GM19351 (cell line): ENCODE data around the gene GALNT17.

ENCODE experiments used
- ATAC-seq: cut with Tn5 transposase; IDR thresholded peaks from one replicate; pipeline ENCODE4 v1.9.1; 2021; ENCODE audit warnings: mild to moderate bottlenecking, moderate library complexity; ENCODE audit not compliant: unreplicated experiment

Gene GALNT17

GRCh38 chr7:71278257-71278656 is 146.3 kb downstream of the GALNT17 start:
- no peak for ATAC-seq

- no peak for ATAC-seq
Measured at GRCh38 chr7:71281261-71281660, 149.3 kb downstream of the GALNT17 start.

- ATAC-seq, result no peak
Measured at GRCh38 chr7:71283802-71284201, 151.9 kb downstream of the GALNT17 start.

GRCh38 chr7:71285571-71286145 is 153.7 kb downstream of the GALNT17 start:
- ATAC-seq, result no peak

GRCh38 chr7:71286336-71286735 is 154.4 kb downstream of the GALNT17 start:
- ATAC-seq, result no peak

GRCh38 chr7:71286924-71287323 is 155.0 kb downstream of the GALNT17 start:
- no peak for ATAC-seq

- ATAC-seq, result no peak
Measured at GRCh38 chr7:71290452-71290851, 158.5 kb downstream of the GALNT17 start.

GRCh38 chr7:71298378-71298777 is 166.4 kb downstream of the GALNT17 start:
- no peak for ATAC-seq

- ATAC-seq, result no peak
Measured at GRCh38 chr7:71300086-71300485, 168.1 kb downstream of the GALNT17 start.

GRCh38 chr7:71300603-71301002 is 168.7 kb downstream of the GALNT17 start:
- ATAC-seq, result no peak

GRCh38 chr7:71301167-71301566 is 169.2 kb downstream of the GALNT17 start:
- ATAC-seq, result no peak

- ATAC-seq, result no peak
Measured at GRCh38 chr7:71303566-71303965, 171.6 kb downstream of the GALNT17 start.

- no peak for ATAC-seq
Measured at GRCh38 chr7:71308096-71308495, 176.2 kb downstream of the GALNT17 start.

- no peak for ATAC-seq
Measured at GRCh38 chr7:71311576-71311975, 179.6 kb downstream of the GALNT17 start.

GRCh38 chr7:71312755-71313490 is 181.0 kb downstream of the GALNT17 start:
- no peak for ATAC-seq

- ATAC-seq, result no peak
Measured at GRCh38 chr7:71313553-71313952, 181.6 kb downstream of the GALNT17 start.

- ATAC-seq, result no peak
Measured at GRCh38 chr7:71320916-71321315, 189.0 kb downstream of the GALNT17 start.

- ATAC-seq, result no peak
Measured at GRCh38 chr7:71322201-71322600, 190.3 kb downstream of the GALNT17 start.

GRCh38 chr7:71323726-71324125 is 191.8 kb downstream of the GALNT17 start:
- no peak for ATAC-seq

- ATAC-seq, result no peak
Measured at GRCh38 chr7:71325151-71325550, 193.2 kb downstream of the GALNT17 start.

GRCh38 chr7:71326595-71326994 is 194.7 kb downstream of the GALNT17 start:
- ATAC-seq, result no peak

- no peak for ATAC-seq
Measured at GRCh38 chr7:71327946-71328345, 196.0 kb downstream of the GALNT17 start.
